Measurements from ENCODE around the gene CDO1.
"Not testable (repeated sequence)": the region's sequence is repeated elsewhere in the genome, so short reads cannot be mapped to it uniquely, and the experiment has no call there.

Gene CDO1

GRCh38 chr5:115809946-115810345 is 6.5 kb downstream of the CDO1 start:
- Histone ChIP-seq H3K4me3 (ENCODE audit: low read length) (no peak overlapping the region), H3K4me1 (ENCODE audit: control insufficient read depth, insufficient read depth, low read length) (peaks cover 18% of the 10 kb centered on the region), H3K9me3 (ENCODE audit: control insufficient read depth, low read length) (no peaks in the 10 kb centered on the region), H3K36me3 (ENCODE audit: control insufficient read depth, insufficient read depth, low read length, severe bottlenecking) (peaks cover 64% of the 10 kb centered on the region), H3K27me3 (replicated peaks; ENCODE audit: control insufficient read depth, insufficient read depth, low read length) (peaks cover 6% of the 10 kb centered on the region), H3K9ac (ENCODE audit: low read length) (no peak overlapping the region)
- no peak for DNase-seq (ENCODE audit: low read depth)

GRCh38 chr5:115808066-115808465 is 8.4 kb downstream of the CDO1 start:
- H3K9ac ChIP-seq (ENCODE audit: low read length); H3K4me3 ChIP-seq (ENCODE audit: low read length); H3K9me3 ChIP-seq (ENCODE audit: control insufficient read depth, low read length); H3K27me3 ChIP-seq (replicated peaks; ENCODE audit: control insufficient read depth, insufficient read depth, low read length); DNase-seq (ENCODE audit: low read depth): not testable (repeated sequence)
- peaks cover 77% of the 10 kb centered on the region for H3K36me3 ChIP-seq (ENCODE audit: control insufficient read depth, insufficient read depth, low read length, severe bottlenecking)
- peaks cover 12% of the 10 kb centered on the region for H3K4me1 ChIP-seq (ENCODE audit: control insufficient read depth, insufficient read depth, low read length)

- H3K9ac ChIP-seq (ENCODE audit: low read length) = no peak overlapping the region
Observed at GRCh38 chr5:115807654-115808052, 8.8 kb downstream of the CDO1 start.

GRCh38 chr5:115806986-115807653 is 9.3 kb downstream of the CDO1 start:
- H3K9ac ChIP-seq (ENCODE audit: low read length) = no peak overlapping the region
- H3K36me3 ChIP-seq (ENCODE audit: control insufficient read depth, insufficient read depth, low read length, severe bottlenecking) = peaks cover 84% of the 10 kb centered on the region
- H3K9me3 ChIP-seq (ENCODE audit: control insufficient read depth, low read length) = no peaks in the 10 kb centered on the region
- H3K4me1 ChIP-seq (ENCODE audit: control insufficient read depth, insufficient read depth, low read length) = peaks cover 12% of the 10 kb centered on the region
- no peaks in the 10 kb centered on the region for H3K27me3 ChIP-seq (replicated peaks; ENCODE audit: control insufficient read depth, insufficient read depth, low read length)
- H3K4me3 ChIP-seq (ENCODE audit: low read length) = no peak overlapping the region
- DNase-seq (ENCODE audit: low read depth) = no peak

More at GRCh38 chr5:115807654-115808052, 8.8 kb downstream of the CDO1 start:
- Histone ChIP-seq H3K4me3 (ENCODE audit: low read length) (no peak overlapping the region), H3K4me1 (ENCODE audit: control insufficient read depth, insufficient read depth, low read length) (peaks cover 12% of the 10 kb centered on the region), H3K27me3 (replicated peaks; ENCODE audit: control insufficient read depth, insufficient read depth, low read length) (no peaks in the 10 kb centered on the region), H3K36me3 (ENCODE audit: control insufficient read depth, insufficient read depth, low read length, severe bottlenecking) (peaks cover 82% of the 10 kb centered on the region), H3K9me3 (ENCODE audit: control insufficient read depth, low read length) (no peaks in the 10 kb centered on the region)
- DNase-seq (ENCODE audit: low read depth) = no peak

- H3K4me3 ChIP-seq (ENCODE audit: low read length) = no peak overlapping the region
- no peaks in the 10 kb centered on the region for H3K27me3 ChIP-seq (replicated peaks; ENCODE audit: control insufficient read depth, insufficient read depth, low read length)
Observed at GRCh38 chr5:115801984-115802383, 14.5 kb downstream of the CDO1 start.

GRCh38 chr5:115801152-115801551 is 15.3 kb downstream of the CDO1 start:
- no peaks in the 10 kb centered on the region for H3K27me3 ChIP-seq (replicated peaks; ENCODE audit: control insufficient read depth, insufficient read depth, low read length)
- H3K4me1 ChIP-seq (ENCODE audit: control insufficient read depth, insufficient read depth, low read length) = peaks cover 22% of the 10 kb centered on the region
- no peak for DNase-seq (ENCODE audit: low read depth)
- no peaks in the 10 kb centered on the region for H3K9me3 ChIP-seq (ENCODE audit: control insufficient read depth, low read length)
- no peak overlapping the region for H3K4me3 ChIP-seq (ENCODE audit: low read length)
- no peak overlapping the region for H3K9ac ChIP-seq (ENCODE audit: low read length)
- peaks cover 35% of the 10 kb centered on the region for H3K36me3 ChIP-seq (ENCODE audit: control insufficient read depth, insufficient read depth, low read length, severe bottlenecking)

More at GRCh38 chr5:115801984-115802383, 14.5 kb downstream of the CDO1 start:
- H3K9me3 ChIP-seq (ENCODE audit: control insufficient read depth, low read length) = no peaks in the 10 kb centered on the region
- DNase-seq (ENCODE audit: low read depth) = no peak
- H3K36me3 ChIP-seq (ENCODE audit: control insufficient read depth, insufficient read depth, low read length, severe bottlenecking) = peaks cover 43% of the 10 kb centered on the region
- H3K4me1 ChIP-seq (ENCODE audit: control insufficient read depth, insufficient read depth, low read length) = peaks cover 14% of the 10 kb centered on the region
- no peak overlapping the region for H3K9ac ChIP-seq (ENCODE audit: low read length)

GRCh38 chr5:115800108-115800507 is 16.4 kb downstream of the CDO1 start:
- Histone ChIP-seq H3K36me3 (ENCODE audit: control insufficient read depth, insufficient read depth, low read length, severe bottlenecking) (peaks cover 24% of the 10 kb centered on the region), H3K4me3 (ENCODE audit: low read length) (no peak overlapping the region), H3K4me1 (ENCODE audit: control insufficient read depth, insufficient read depth, low read length) (peaks cover 22% of the 10 kb centered on the region), H3K9ac (ENCODE audit: low read length) (no peak overlapping the region), H3K9me3 (ENCODE audit: control insufficient read depth, low read length) (no peaks in the 10 kb centered on the region), H3K27me3 (replicated peaks; ENCODE audit: control insufficient read depth, insufficient read depth, low read length) (no peaks in the 10 kb centered on the region)
- DNase-seq (ENCODE audit: low read depth) = no peak

- Histone ChIP-seq H3K36me3 (ENCODE audit: control insufficient read depth, insufficient read depth, low read length, severe bottlenecking) (peaks cover 11% of the 10 kb centered on the region), H3K9ac (ENCODE audit: low read length) (no peak overlapping the region), H3K4me3 (ENCODE audit: low read length) (no peak overlapping the region), H3K4me1 (ENCODE audit: control insufficient read depth, insufficient read depth, low read length) (peaks cover 22% of the 10 kb centered on the region), H3K27me3 (replicated peaks; ENCODE audit: control insufficient read depth, insufficient read depth, low read length) (no peaks in the 10 kb centered on the region), H3K9me3 (ENCODE audit: control insufficient read depth, low read length) (no peaks in the 10 kb centered on the region)
- no peak for DNase-seq (ENCODE audit: low read depth)
Observed at GRCh38 chr5:115798252-115798651, 18.2 kb downstream of the CDO1 start.

GRCh38 chr5:115796656-115797055 is 19.8 kb downstream of the CDO1 start:
- no peaks in the 10 kb centered on the region for H3K9me3 ChIP-seq (ENCODE audit: control insufficient read depth, low read length)
- H3K4me1 ChIP-seq (ENCODE audit: control insufficient read depth, insufficient read depth, low read length) = peaks cover 22% of the 10 kb centered on the region
- H3K4me3 ChIP-seq (ENCODE audit: low read length) = no peak overlapping the region
- no peak overlapping the region for H3K9ac ChIP-seq (ENCODE audit: low read length)
- no peaks in the 10 kb centered on the region for H3K36me3 ChIP-seq (ENCODE audit: control insufficient read depth, insufficient read depth, low read length, severe bottlenecking)
- peaks cover 8% of the 10 kb centered on the region for H3K27me3 ChIP-seq (replicated peaks; ENCODE audit: control insufficient read depth, insufficient read depth, low read length)
- DNase-seq (ENCODE audit: low read depth) = no peak

- Histone ChIP-seq H3K9me3 (ENCODE audit: control insufficient read depth, low read length) (no peaks in the 10 kb centered on the region), H3K4me3 (ENCODE audit: low read length) (no peak overlapping the region), H3K27me3 (replicated peaks; ENCODE audit: control insufficient read depth, insufficient read depth, low read length) (peaks cover 8% of the 10 kb centered on the region), H3K36me3 (ENCODE audit: control insufficient read depth, insufficient read depth, low read length, severe bottlenecking) (no peaks in the 10 kb centered on the region), H3K9ac (ENCODE audit: low read length) (no peak overlapping the region), H3K4me1 (ENCODE audit: control insufficient read depth, insufficient read depth, low read length) (peaks cover 22% of the 10 kb centered on the region)
- DNase-seq (ENCODE audit: low read depth) = no peak
Observed at GRCh38 chr5:115795700-115796099, 20.8 kb downstream of the CDO1 start.

GRCh38 chr5:115788440-115788839 is 28.0 kb downstream of the CDO1 start:
- peaks cover 8% of the 10 kb centered on the region for H3K27me3 ChIP-seq (replicated peaks; ENCODE audit: control insufficient read depth, insufficient read depth, low read length)
- H3K9me3 ChIP-seq (ENCODE audit: control insufficient read depth, low read length) = no peaks in the 10 kb centered on the region
- no peaks in the 10 kb centered on the region for H3K36me3 ChIP-seq (ENCODE audit: control insufficient read depth, insufficient read depth, low read length, severe bottlenecking)
- H3K4me3 ChIP-seq (ENCODE audit: low read length) = no peak overlapping the region
- no peak for DNase-seq (ENCODE audit: low read depth)
- H3K4me1 ChIP-seq (ENCODE audit: control insufficient read depth, insufficient read depth, low read length) = peaks cover 13% of the 10 kb centered on the region
- no peak overlapping the region for H3K9ac ChIP-seq (ENCODE audit: low read length)

- Histone ChIP-seq H3K9me3 (ENCODE audit: control insufficient read depth, low read length) (no peaks in the 10 kb centered on the region), H3K4me1 (ENCODE audit: control insufficient read depth, insufficient read depth, low read length) (peaks cover 13% of the 10 kb centered on the region), H3K36me3 (ENCODE audit: control insufficient read depth, insufficient read depth, low read length, severe bottlenecking) (no peaks in the 10 kb centered on the region), H3K4me3 (ENCODE audit: low read length) (no peak overlapping the region), H3K9ac (ENCODE audit: low read length) (no peak overlapping the region), H3K27me3 (replicated peaks; ENCODE audit: control insufficient read depth, insufficient read depth, low read length) (peaks cover 1% of the 10 kb centered on the region)
- DNase-seq (ENCODE audit: low read depth) = no peak
Observed at GRCh38 chr5:115787426-115787825, 29.0 kb downstream of the CDO1 start.
